NOMO-1 treated with dmso at 0.1 percent for 144 hours (cell line): ENCODE measurements around the gene GDF7.
A peak's percentile ranks its signal among the peaks of the same experiment; 100 is the strongest.

Experiments
- DNase-seq: peaks from one replicate; lab custom pipeline; 2025; ENCODE audit not compliant: unreplicated experiment; lab: John Stamatoyannopoulos, UW

The GDF7 gene

DNA sequence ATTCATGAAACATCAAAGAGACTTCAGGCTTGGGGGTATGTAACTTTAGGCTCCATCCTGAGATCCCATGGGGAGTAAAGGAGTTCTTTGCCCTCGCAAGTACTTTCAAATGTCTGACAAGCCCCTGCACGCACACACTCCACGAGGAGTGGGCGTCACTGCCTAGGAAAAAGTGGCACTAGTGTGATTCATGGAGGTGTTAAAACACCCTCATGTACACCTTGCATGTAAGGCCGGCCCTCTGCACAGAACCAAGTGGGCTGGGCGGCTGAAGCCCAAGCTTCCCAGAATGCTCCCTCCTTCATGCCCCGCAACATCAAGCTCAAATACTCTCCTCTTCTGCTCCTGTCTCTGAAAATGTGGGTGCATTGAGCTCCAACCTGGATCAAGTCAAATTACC, 23.9 kb upstream of the GDF7 start:
- no peak for DNase-seq

- DNase-seq = no peak
Observed at GRCh38 chr2:20643826-20644225, 23.1 kb upstream of the GDF7 start.

DNA sequence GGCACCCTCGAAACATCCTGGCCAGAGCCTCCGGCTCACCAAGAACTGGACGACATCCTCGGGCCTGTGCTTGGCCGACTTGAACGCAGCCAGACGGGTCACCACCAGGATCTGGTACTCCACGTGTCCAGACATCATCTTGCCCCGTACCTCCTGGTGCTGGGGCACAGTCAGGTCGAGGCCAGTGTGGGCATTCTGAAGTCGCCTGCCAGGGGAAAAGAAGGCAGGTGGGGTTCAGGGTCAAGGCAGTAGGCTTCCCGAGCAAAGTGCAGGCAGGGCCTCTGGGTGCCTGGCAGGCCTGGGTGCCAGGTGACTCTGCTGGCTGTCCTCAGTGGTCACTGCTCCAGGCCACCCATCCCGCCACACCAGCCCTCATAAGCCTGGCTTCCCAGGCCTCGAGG, 21.6 kb upstream of the GDF7 start:
- DNase-seq = no peak

DNA sequence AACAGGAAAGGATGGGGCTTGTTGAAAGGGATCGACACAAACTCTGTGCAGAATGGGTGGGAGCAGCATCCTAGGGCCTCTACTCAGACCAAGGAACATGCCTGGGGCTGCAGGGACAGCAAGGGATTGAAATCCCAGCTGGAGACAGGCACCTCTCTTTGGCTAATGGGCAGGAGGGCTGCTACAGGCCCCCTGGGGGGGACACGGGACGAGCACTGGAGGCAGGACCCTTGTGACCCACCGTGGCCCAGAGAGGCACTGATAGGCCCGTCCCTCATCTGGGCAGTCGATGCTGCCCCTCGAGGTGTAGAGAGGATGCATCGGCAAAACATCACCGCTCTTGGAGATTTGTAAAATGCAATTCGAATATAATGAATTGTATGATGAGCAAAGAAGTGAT, 21.2 kb upstream of the GDF7 start:
- no peak for DNase-seq

- DNase-seq = no peak
Observed at GRCh38 chr2:20646446-20646845, 20.5 kb upstream of the GDF7 start.

DNA sequence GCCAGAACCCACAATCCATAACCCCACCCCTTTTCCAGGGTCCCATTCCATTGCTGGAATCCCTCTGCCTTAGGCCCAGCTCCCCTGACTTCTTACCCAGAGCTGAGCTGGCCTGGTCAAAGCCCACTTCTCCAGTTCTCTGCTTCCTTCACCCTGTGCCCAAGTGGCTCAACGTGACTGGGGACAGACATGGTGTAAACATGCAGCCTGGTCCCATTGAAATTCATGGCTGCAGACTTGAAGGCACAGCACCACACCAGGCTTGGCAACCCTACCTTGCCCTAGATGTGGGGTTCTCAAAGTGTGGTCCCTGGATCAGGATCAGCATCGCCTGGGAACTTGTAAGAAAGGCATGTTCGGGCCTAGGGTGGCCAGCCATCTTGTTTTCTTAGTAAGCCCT, 19.7 kb upstream of the GDF7 start:
- DNase-seq = no peak

DNA sequence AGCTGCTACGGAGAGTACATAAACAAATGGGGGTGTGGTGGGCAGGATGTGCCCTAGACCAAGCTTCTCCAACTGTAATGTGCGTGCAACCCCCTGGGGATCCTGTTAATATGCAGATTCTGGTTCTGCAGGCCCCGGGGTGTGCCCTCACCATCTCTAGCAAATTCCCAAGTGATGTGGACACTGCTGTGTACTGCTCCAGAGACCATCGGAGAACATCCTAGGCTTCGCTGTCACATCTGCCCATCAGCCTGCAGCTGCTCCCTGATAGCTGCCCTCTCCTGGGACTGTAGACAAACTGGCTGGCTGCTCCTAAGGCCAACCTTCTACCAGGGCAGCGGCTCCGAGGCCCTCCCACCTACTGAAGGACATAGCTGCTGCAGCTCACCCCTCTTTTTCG, 19.2 kb upstream of the GDF7 start:
- DNase-seq = no peak

GRCh38 chr2:20648206-20648605, 18.7 kb upstream of the GDF7 start:
- DNase-seq = no peak

GRCh38 chr2:20648831-20649230, 18.1 kb upstream of the GDF7 start:
- DNase-seq = no peak

- no peak for DNase-seq
Observed at GRCh38 chr2:20649576-20649975, 17.4 kb upstream of the GDF7 start.

DNA sequence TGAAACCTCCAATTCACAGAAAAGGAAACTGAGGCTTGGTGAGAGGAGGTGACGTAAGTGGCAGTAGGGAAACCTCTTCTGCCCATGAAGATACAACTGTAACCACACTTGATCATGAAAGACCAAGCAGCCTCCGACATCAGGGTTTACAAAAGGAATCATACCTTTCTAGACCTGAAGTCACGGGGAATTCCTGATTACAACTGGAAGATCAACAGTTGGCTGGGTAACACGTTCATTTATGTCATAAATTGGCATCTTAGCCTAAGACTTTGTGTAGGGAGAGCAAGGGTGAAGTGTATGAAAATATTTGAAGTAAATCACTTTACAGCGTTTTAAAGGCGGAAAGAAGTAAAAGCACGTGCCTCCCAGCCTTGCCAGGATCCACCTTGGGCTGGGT, 17.0 kb upstream of the GDF7 start:
- DNase-seq = no peak

- DNase-seq = no peak
Observed at GRCh38 chr2:20650393-20650876, 16.5 kb upstream of the GDF7 start.

- DNase-seq = peak; percentile 70
Observed at GRCh38 chr2:20650877-20651730, 15.8 kb upstream of the GDF7 start, which contains the start of gene HS1BP3. Gene HS1BP3, minus strand, starts transcription at chr2:20651098. Its CDS starts 35 bp downstream, at chr2:20651063.

DNA sequence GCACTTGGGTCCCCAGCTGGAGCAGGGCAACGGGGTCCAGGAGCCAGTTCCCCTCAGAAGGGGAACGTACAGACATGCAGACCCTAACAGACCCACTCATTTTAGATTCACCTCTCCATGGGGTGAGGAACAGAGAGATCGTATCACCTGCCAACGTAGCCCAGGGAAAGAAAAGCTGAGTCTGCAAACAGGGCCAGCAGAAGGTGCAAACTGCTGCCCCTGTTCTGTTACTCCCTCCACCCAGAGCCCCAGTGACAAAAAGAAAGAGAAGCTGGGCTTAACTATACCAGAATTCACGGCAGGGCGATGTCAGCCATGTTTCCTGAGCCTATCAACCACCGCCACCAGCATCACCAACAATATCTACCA, 15.2 kb upstream of the GDF7 start:
- no peak for DNase-seq

DNA sequence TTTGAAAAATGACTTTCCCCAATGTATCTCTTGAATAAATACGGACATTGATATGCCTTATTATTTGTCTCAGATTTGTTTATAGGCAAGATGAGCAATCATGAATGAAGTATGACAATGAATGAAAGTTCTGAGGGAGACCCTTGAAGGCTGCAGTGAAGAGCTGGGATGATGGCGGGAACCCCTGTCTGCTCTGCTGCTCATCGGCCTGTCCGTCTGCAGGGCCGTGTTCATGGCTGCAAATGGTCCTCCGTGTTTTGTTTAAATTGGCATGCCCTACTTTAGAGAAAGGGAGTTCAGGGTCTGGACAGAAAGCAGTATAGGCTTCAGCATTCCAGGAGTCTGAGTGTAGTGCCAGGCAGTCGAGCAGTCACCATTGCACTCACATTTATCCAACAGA, 14.8 kb upstream of the GDF7 start:
- no peak for DNase-seq

DNA sequence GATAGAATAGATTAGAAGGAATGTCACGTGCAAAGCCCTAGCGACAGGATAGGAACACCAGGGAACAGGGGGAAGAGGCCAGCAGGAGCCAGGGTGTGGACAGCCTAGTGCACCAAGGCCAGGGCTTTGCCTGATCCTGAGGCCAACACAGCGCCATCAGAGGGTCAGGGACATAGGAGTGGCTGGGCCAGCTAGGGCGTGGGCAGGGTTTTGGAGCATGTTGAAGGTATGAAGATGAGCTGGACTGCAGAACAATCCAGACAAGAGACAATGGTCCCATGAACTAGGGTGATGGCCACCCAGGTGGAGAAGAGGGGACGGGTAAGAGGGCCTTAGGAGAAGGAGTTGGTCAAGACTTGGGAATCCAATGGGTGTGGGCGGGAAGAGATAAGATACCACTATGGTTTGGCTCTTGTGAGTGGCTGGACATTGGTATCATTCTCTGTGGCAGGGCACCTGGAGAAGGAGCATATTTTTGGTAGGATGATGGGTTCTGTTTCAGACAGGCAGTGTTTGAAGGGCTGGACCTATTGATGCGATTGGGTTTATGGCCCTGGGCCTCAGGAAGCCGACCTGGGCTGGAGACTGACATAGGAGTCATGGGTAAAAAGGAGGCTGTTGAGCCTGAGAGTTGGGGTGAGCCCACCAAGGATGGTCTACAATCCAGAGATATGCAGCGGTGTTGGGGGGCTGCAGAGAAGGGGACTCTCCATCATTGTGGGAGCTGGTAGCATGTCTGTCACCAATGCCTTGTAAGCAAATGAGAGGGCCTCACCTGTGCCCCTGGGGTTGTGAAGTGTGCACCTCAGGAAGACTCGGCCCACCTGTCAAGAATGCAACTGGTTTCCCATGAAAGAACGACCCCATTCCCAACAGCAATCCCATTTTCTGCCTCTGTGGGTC, 14.0 kb upstream of the GDF7 start:
- DNase-seq = no peak

DNA sequence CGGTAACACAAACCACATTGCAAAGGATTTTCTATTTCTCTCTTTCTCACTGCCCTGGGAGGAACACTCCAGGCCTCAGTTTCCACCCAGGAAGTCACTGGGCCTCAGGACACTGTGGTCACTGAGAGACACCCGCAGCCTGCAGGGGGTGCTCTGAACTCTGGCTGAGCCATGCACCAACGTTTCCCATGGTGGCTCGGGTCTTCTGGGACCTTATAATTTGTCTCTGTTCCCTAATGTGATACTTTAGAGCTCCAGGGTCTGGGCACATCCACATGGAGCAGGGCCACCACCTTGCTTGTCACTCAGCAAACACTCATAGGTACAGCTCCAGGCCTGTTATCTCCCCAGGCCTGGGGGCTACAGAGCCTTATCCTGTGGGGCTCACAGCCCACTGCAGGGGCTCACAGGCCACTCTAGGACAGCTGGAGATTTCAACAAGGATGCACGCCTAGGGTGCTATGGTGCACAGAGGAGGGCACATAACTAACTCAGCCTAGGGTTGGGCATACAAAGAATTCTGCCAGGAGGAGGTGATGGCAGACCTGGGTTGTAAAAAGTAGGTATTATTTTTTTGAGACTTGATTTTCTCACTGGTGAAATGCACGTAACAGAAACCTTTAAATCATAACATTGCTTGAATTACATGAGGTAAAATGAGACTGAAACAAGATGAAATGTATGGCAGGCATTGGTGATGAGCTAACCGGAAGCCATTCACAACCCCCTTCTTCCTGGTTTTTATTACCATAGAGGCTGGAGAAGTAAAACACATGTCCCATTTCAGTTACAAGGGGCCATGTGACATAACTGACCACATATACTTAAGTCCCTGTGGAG, 13.0 kb upstream of the GDF7 start:
- peak; percentile 42 for DNase-seq

DNA sequence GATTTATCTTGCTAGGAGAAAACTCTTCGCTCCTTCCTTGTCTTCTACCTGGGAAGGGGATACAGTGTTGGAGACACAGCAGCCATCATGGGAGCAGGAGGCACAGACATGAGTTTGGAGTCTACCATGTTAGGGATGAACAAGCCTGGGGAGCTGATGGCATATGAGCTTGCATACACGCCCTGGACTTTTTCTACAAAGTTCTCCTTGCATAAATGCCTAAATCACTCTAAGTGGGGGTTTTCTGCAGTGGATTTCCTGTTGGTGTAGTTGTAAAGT, 12.5 kb upstream of the GDF7 start:
- DNase-seq = peak; percentile 42

DNA sequence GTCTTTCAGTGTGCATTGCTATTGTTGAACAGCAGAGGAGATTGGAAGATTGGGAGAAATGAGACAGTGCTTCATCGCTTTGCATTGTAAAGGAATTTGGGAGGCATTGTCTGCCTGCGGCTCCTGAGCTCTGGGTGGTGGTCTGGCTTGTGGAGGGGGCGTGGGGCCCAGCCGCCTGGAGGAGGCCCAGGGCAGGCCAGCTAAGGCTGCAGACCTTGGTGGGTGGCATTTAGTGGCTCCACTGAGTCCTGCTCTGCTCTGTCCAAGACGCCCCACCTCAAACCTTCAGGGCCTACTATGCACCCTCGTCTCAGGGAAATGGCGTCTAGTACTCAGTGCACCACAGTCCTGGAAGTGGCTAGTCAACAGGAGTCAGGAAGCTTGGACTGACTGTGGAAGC, 10.4 kb upstream of the GDF7 start:
- DNase-seq = no peak

DNA sequence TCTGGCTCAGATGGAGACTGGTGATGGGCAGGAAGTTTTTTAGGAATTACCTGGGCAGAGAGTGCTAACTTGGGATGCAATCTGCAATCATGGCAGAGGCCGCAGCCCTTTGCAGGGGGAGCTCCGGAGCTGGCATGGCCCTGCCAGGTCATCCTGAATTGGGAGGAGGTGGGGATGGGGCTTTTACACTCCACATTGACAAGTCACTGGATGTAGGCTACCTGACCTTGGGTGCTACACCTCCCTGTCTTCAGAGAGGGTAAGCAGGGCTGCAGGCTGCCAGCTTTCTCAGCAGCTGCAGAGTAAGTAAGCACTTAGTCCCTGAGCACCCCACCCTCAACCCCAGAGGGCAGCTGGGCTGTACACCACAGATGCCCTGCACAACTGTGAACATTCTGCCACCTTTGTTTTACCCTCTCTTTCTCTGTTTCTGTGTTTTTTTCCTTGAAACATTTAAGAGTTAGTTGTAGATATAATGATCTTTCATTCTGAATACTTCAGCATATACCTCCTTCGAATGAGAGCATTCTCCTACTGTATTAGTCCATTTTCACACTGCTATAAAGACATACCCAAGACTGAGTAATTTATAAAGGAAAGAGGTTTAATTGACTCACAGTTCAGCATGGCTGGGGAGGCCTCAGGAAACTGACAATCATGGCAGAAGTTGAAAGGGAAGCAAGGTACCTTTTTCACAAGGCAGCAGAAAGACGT, 9.3 kb upstream of the GDF7 start:
- no peak for DNase-seq
